ENCODE measurements around the gene CARD6.
"Not testable (repeated sequence)": the region's sequence is repeated elsewhere in the genome, so short reads cannot be mapped to it uniquely, and the experiment has no call there.

The CARD6 gene

GRCh38 chr5:40873286-40873880 lies 32.2 kb downstream of the CARD6 start:
- POLR2A ChIA-PET = no interaction called here
- TF ChIP-seq CTCF (IDR thresholded peaks at IDR 0.05; ENCODE audit: control extremely low read depth, extremely low read depth, low read depth, missing control alignments) = no peak
- CTCF ChIA-PET = interaction anchor here (1.1 kb wide), 1 partner anchor 38 kb away, joined by 3 read pairs; no protein-coding TSS in a partner anchor
- no peak for DNase-seq (ENCODE audit: extremely low spot score)

- DNase-seq (ENCODE audit: extremely low spot score) = no peak
- CTCF ChIA-PET = no interaction called here
- TF ChIP-seq CTCF (IDR thresholded peaks at IDR 0.05; ENCODE audit: control extremely low read depth, extremely low read depth, low read depth, missing control alignments) = no peak
- POLR2A ChIA-PET = no interaction called here
Observed at GRCh38 chr5:40875958-40876357, 34.8 kb downstream of the CARD6 start.

- no peak for DNase-seq (ENCODE audit: extremely low spot score)
- no peak for TF ChIP-seq CTCF (IDR thresholded peaks at IDR 0.05; ENCODE audit: control extremely low read depth, extremely low read depth, low read depth, missing control alignments)
- CTCF ChIA-PET = no interaction called here
- POLR2A ChIA-PET = no interaction called here
Observed at GRCh38 chr5:40877371-40877988, 36.3 kb downstream of the CARD6 start.

GRCh38 chr5:40879163-40879942 lies 38.2 kb downstream of the CARD6 start:
- CTCF ChIA-PET = interaction anchor here (0.7 to 1.8 kb wide), 10 partner anchors 9 to 1503 kb away, joined by 3 to 5 read pairs (median 3); no protein-coding TSS in a partner anchor
- DNase-seq (ENCODE audit: extremely low spot score) = peak; percentile 41
- POLR2A ChIA-PET = no interaction called here
- peak; percentile 25 for TF ChIP-seq CTCF (IDR thresholded peaks at IDR 0.05; ENCODE audit: control extremely low read depth, extremely low read depth, low read depth, missing control alignments)

GRCh38 chr5:40882291-40882690 lies 41.1 kb downstream of the CARD6 start:
- CTCF ChIA-PET = no interaction called here
- TF ChIP-seq CTCF (IDR thresholded peaks at IDR 0.05; ENCODE audit: control extremely low read depth, extremely low read depth, low read depth, missing control alignments) = no peak
- POLR2A ChIA-PET = no interaction called here
- DNase-seq (ENCODE audit: extremely low spot score) = no peak

GRCh38 chr5:40883051-40883450 lies 41.9 kb downstream of the CARD6 start:
- DNase-seq (ENCODE audit: extremely low spot score); CTCF ChIA-PET; POLR2A ChIA-PET: not testable (repeated sequence)

- DNase-seq (ENCODE audit: extremely low spot score); POLR2A ChIA-PET: not testable (repeated sequence)
- CTCF ChIA-PET = interaction anchor here (1.4 to 2.2 kb wide), 2 partner anchors 9 kb away, joined by 3 to 10 read pairs; no protein-coding TSS in a partner anchor
Observed at GRCh38 chr5:40895440-40896425, 54.6 kb downstream of the CARD6 start.

Measured in GM10248 (cell line).